GM21423 (cell line): ENCODE results near the gene ZNF532.
"Not testable (repeated sequence)": the region's sequence is repeated elsewhere in the genome, so short reads cannot be mapped to it uniquely, and the experiment has no call there.

ENCODE experiments used
- ATAC-seq: cut with Tn5 transposase; IDR thresholded peaks from one replicate; pipeline ENCODE4 v1.9.1; 2021; ENCODE audit warnings: mild to moderate bottlenecking, moderate library complexity; ENCODE audit not compliant: unreplicated experiment

ZNF532 gene

GRCh38 chr18:58864146-58865032 is at the start of gene ZNF532:
TSS of gene ZNF532 (plus strand) at chr18:58864877. CDS start in a region left out here.
- ATAC-seq = no peak

GRCh38 chr18:58819051-58819450 is 45.6 kb upstream of the ZNF532 start:
- no peak for ATAC-seq

DNA sequence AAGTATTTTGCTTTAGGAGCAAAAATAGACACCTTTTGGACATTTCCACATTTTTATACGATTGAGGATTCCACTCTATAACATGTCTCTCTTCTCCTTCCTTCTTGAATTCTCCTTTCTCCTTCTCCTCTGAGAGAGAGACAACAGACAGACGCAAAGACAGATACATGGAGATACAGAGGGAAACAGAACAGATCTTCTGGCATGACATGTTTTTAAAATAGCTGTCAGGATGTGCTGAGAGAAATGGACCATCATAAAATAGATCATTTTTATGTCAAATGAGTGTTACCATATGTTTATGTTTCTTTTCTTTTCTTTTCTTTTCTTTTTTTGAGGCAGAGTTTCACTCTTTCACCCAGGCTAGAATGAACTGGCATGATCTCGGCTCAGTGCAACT is 44.4 kb upstream of the ZNF532 start:
- ATAC-seq = no peak

DNA sequence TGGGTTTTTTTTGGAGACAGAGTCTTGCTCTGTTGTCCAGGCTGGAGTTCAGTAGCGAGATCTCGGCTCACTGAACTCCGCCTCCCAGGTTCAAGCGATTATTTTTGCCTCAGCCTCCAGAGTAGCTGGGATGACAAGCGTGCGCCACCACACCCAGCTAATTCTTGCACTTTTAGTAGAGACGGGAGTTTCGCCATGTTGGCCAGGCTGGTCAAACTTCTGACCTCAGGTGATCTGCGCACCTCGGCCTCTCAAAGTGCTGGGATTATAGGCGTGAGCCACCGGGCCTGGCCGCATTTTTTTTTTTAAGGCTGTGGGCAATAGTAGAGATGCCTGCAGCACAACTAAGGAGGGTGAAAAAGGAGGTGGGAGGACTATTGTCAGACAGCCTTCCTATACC is 41.7 kb upstream of the ZNF532 start:
- no peak for ATAC-seq

DNA sequence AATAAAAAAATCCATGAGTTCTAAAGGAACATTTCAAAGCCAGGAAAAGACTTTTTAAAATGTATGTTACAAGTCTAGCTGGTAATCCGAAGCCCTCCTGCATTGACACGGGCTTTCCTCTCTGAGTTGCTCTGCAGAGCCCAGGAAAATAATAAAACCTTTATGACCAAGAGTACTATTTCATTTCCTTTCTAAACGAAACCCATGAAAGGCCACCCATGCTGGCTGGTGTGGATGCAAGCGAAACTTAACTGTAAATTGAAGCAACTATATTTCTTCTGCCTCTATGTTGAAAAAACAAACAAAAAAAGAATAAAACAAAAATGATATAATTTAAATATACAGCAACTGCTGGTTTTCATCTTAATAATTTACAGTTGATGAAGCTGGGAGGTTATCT is 41.3 kb upstream of the ZNF532 start:
- no peak for ATAC-seq

GRCh38 chr18:58826926-58827325 is 37.8 kb upstream of the ZNF532 start:
- ATAC-seq = not testable (repeated sequence)

GRCh38 chr18:58827428-58827827 is 37.2 kb upstream of the ZNF532 start:
- ATAC-seq = no peak

DNA sequence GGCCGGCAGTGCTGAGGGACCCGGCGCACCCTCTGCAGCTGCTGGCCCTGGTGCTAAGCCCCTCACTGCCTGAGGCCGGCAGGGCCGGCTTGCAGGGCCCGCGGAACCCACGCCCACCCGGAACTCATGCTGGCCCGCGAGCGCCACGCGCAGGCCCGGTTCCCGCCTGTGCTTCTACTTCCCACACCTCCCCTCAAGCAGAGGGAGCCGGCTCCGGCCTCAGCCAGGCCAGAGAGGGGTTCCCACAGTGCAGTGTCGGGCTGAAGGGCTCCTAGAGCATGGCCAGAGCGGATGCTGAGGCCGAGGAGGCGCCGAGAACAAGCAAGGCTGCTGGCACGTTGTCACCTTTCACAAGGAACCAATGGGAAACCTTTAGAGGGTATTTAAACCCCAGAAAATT is 36.8 kb upstream of the ZNF532 start:
- no peak for ATAC-seq

DNA sequence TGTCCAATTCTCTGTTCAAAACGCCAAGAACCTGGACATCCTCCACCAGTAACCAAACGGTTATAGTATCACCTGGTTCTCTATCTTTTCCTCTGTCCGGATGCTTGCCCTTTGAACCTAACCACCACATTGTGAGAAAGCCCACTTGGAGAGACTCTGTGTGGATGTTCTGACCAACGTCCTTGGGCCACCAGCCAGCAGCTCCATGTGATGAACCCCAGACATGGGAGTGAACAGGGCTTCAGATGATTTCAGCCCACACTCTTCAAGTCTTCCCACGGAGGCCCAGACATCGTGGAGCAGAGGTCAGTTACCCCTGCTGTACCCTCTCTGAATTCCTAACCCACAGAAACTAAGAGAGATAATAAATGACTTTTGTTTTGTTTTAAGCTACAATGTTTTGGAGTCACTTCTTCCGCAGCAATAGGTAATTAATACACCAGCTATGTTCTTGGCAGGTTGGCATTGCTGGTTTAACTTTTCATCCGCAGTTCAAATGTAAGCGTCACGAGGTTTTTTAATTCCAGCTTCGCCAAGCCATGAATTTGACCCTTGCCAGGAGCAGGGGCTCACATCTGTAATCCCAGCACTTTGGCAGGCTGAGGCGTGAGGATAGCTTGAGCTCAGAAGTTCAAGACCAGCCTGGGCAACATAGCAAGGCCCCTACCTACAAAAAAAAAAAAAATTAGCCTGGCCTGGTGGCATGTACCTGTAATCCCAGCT is 36.1 kb upstream of the ZNF532 start:
- ATAC-seq = no peak

- ATAC-seq = no peak
Observed at GRCh38 chr18:58829263-58829662, 35.4 kb upstream of the ZNF532 start.

DNA sequence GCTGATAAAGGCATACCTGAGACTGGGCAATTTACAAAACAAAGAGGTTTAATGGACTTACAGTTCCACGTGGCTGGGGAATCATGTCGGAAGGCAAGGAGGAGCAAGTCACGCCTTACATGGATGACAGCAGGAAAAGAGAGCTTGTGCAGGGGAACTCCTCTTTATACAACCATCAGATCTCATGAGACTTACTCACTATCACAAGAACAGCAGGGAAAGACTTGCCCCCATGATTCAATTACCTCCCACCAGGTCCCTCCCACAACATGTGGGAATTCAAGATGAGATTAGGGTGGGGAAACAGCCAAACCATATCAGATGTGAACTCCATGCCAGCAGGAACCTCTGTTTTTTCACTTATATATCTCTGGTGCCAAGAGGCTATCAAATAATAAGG is 34.8 kb upstream of the ZNF532 start:
- ATAC-seq = not testable (repeated sequence)

DNA sequence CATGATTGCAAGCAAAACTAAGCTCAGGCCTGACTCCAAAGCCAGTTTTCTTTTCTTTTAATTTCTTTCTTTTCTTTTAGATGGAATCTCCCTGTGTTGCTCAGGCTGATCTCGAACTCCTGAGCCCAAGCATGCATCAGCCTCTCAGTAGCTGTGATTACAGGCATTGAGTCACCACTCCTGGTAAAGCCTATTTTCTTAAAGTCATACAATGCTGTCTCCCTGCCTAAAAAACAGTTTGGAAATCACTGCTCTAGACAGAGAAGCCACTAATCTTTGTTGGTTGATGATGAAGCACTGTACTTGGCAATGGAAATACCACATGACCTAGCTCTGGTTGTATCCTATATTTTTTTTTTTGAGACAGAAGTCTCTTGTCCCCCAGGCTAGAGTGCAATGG is 33.1 kb upstream of the ZNF532 start:
- ATAC-seq = no peak

GRCh38 chr18:58838165-58838860 is 26.4 kb upstream of the ZNF532 start:
- ATAC-seq = no peak

DNA sequence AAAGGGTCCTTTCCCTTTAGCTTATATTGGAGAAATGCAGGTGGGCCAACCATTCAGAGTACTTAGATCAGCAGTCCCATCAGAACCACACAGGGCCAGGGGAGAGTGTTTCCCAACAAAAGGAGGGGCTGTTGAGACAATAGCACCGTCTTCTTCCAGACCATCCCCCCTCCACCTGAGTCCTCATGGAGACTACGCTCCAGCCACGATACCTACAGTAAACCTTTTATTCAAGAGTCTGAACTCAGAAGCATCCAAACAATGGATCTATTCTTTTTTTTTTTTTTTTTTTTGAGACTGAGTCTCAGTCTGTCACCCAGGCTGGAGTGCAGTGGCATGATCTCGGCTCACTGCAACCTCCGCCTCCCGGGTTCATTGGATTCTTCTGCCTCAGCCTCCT is 25.7 kb upstream of the ZNF532 start:
- ATAC-seq = no peak

- ATAC-seq = no peak
Observed at GRCh38 chr18:58842978-58843687, 21.5 kb upstream of the ZNF532 start.

DNA sequence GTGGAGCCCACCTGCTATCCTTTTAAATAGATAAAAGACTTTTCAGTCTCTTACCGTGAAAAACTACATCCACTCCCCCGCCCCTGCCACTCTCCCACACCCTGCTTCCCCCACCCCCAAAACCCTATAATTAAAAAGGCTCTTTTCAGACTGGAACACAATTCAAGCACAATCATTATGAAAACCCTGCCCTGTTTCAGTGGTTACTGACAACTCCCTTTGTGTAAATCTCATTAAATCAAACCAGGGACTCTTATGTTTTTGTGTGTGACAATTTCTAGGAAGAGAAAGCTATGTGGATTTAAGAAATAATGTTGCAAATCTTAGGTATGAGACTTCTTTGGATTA is 21.0 kb upstream of the ZNF532 start:
- no peak for ATAC-seq

DNA sequence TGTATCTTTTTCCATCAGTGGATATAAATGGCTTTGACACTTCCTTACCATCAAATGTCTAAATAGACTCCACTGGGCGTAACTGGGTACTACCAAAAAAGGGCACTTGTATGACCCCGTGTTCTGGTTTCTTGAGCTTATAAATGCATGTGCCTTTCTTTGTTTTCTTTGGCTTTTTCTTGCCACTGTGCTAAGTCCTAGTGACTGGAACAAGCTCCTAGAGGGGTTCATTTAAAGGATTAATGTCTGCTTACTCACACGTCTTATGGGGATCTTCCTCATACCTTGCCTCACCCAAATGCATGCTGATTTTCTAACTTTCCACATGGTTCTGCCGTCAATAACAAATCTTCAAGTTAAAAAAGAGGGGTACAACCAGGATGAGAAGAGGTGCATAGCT is 19.8 kb upstream of the ZNF532 start:
- ATAC-seq = no peak

- no peak for ATAC-seq
Observed at GRCh38 chr18:58845928-58846724, 18.6 kb upstream of the ZNF532 start.

DNA sequence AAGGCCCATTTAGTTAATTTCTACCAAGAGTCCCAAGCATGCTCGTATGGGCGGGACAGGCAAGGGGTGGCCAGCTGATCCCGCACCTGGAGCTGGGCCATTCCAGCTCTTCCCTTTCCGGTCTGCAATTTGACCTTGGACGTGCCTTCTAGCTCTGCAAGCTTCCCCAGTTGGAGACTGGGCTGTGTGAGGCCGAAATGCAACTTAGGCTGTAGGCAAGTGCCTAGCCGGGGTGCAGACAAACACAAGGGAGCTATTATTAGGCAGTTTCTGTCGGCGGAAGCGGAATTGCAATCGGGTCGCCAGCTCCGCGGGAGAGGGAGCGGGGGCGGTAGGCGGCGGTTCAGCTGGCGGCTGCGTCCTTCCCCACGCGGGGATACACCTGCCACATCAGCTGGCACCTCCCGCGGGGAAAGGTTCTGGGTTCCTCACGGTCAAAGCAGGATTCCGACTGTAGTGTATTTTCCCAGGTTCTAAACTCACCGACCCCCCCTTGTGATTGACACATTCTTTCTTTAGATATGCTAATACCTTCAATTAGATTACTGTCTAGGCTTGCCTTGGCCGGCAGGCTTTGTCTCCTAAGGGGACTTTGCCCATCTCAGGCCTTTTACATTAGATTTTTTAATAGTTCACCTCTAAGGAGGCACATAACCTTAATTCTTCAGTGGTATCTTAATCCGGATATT is 17.1 kb upstream of the ZNF532 start:
- no peak for ATAC-seq

DNA sequence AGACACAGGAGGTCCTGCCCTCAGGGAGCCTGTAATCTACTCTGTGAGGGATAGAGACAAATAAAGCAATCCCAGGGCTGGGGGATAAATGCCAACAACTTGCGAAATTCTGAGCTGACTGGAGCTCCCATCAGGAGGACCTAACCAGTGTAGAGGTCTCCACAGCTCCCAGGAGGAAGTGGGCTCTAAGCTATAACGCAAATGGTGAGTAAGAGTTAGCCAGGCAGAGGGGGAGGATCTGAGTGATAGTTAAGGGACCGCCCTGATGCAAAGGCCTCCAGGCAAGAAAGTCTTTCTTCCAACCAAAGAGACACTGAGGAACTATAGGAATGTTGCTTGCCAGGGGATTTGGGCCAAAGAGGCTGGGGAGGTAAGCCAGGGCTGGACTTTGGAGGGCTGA is 16.0 kb upstream of the ZNF532 start:
- no peak for ATAC-seq
